Astrocyte (in vitro differentiated cells and primary cell): ENCODE measurements around the gene OVCH1. TPM values are rescaled to one million over a fixed set of nuclear protein-coding genes. Genes with fewer than 3 reads are reported as not detected.

Source experiments
- DNase-seq: peaks from one replicate; pipeline ENCODE4 v3.0.0-alpha.2; 2010; ENCODE audit warnings: low read depth
- FAIRE-seq: peaks from 2 replicates; lab custom pipeline; 2011; peaks lifted over from hg19 to GRCh38; lab: Jason Lieb, UNC
- H2AFZ ChIP-seq: 2 replicates; pipeline ENCODE4 v1.6.0; 2012; ENCODE audit warnings: low read depth, low read length, inconsistent platforms
- H3K27ac ChIP-seq: 2 replicates; pipeline ENCODE4 v1.5.1; 2011; ENCODE audit warnings: low read depth, low read length, inconsistent platforms
- H3K27me3 ChIP-seq: 2 replicates; pipeline ENCODE4 v1.6.0; 2011; ENCODE audit warnings: low read length, inconsistent platforms; ENCODE audit not compliant: insufficient read depth
- H3K36me3 ChIP-seq: 2 replicates; pipeline ENCODE4 v1.5.1; 2011; ENCODE audit warnings: low read length, inconsistent platforms; ENCODE audit not compliant: insufficient read depth
- H3K4me1 ChIP-seq: 2 replicates; pipeline ENCODE4 v1.5.1; 2011; ENCODE audit warnings: low read length, inconsistent platforms; ENCODE audit not compliant: insufficient read depth
- H3K4me2 ChIP-seq: 2 replicates; pipeline ENCODE4 v1.6.0; 2012; ENCODE audit warnings: low read length, inconsistent platforms
- H3K4me3 ChIP-seq: 2 replicates; pipeline ENCODE4 v1.5.1; 2011; ENCODE audit warnings: low read depth, mild to moderate bottlenecking, low read length, inconsistent platforms; ENCODE audit not compliant: insufficient read depth
- H3K79me2 ChIP-seq: 2 replicates; pipeline ENCODE4 v1.6.0; 2012; ENCODE audit warnings: mild to moderate bottlenecking, low read length, inconsistent platforms; ENCODE audit not compliant: insufficient read depth
- H3K9ac ChIP-seq: 2 replicates; pipeline ENCODE4 v1.6.0; 2012; ENCODE audit warnings: mild to moderate bottlenecking, low read length, inconsistent platforms
- H3K9me3 ChIP-seq: 2 replicates; pipeline ENCODE4 v1.5.1; 2012; ENCODE audit warnings: low read depth, mild to moderate bottlenecking, low read length, inconsistent platforms; ENCODE audit not compliant: insufficient read depth
- H4K20me1 ChIP-seq: 2 replicates; pipeline ENCODE4 v1.6.0; 2012; ENCODE audit warnings: low read length, inconsistent platforms; ENCODE audit not compliant: insufficient read depth
- H3K27ac Mint-ChIP-seq: one replicate; pipeline ENCODE4 v1.8.0; 2021; ENCODE audit warnings: mild to moderate bottlenecking, mixed read lengths; ENCODE audit not compliant: unreplicated experiment
- H3K27me3 Mint-ChIP-seq: one replicate; pipeline ENCODE4 v1.8.0; 2021; ENCODE audit warnings: low read depth, mixed read lengths; ENCODE audit not compliant: unreplicated experiment
- H3K36me3 Mint-ChIP-seq: one replicate; pipeline ENCODE4 v1.8.0; 2021; ENCODE audit warnings: low read depth, mixed read lengths; ENCODE audit not compliant: unreplicated experiment
- H3K4me1 Mint-ChIP-seq: one replicate; pipeline ENCODE4 v1.8.0; 2021; ENCODE audit warnings: low read depth, mixed read lengths; ENCODE audit not compliant: unreplicated experiment
- H3K4me3 Mint-ChIP-seq: one replicate; pipeline ENCODE4 v1.8.0; 2021; ENCODE audit warnings: mild to moderate bottlenecking, moderate library complexity, mixed read lengths; ENCODE audit not compliant: unreplicated experiment
- H3K9me3 Mint-ChIP-seq: one replicate; pipeline ENCODE4 v1.8.0; 2021; ENCODE audit warnings: mild to moderate bottlenecking, mixed read lengths; ENCODE audit not compliant: unreplicated experiment
- CTCF ChIP-seq: IDR thresholded peaks from 2 replicates; pipeline ENCODE4 v1.5.1; 2011; ENCODE audit warnings: low read depth, mild to moderate bottlenecking, inconsistent platforms, low read length, moderate library complexity; ENCODE audit not compliant: insufficient read depth
- EZH2 ChIP-seq: IDR thresholded peaks from 2 replicates; pipeline ENCODE4 v1.6.1; 2012; ENCODE audit warnings: mild to moderate bottlenecking, low read length, inconsistent platforms; ENCODE audit not compliant: insufficient read depth
- total RNA-seq: library from RNA; stranded (reverse); gene quantifications from 2 replicates; pipeline ENCODE4 v1.2.1, GENCODE V29; 2021

OVCH1 gene
- total RNA-seq, 1 donor from 2014 or later, result not detected

- no peaks in the 10 kb centered on the region for H4K20me1 ChIP-seq
- H3K27ac ChIP-seq, result no peak overlapping the region
- H3K4me1 ChIP-seq, result no peaks in the 10 kb centered on the region
- no peaks in the 10 kb centered on the region for H3K79me2 ChIP-seq
- no peaks in the 10 kb centered on the region for H3K9me3 Mint-ChIP-seq
- no peaks in the 10 kb centered on the region for H3K36me3 ChIP-seq
- H3K27me3 ChIP-seq, result no peaks in the 10 kb centered on the region
- no peak overlapping the region for H3K4me2 ChIP-seq
- DNase-seq (no peak), FAIRE-seq (no peak)
- no peak overlapping the region for H3K4me3 Mint-ChIP-seq
- H3K4me1 Mint-ChIP-seq, result no peaks in the 10 kb centered on the region
- no peak overlapping the region for H3K4me3 ChIP-seq
- H3K27me3 Mint-ChIP-seq, result no peaks in the 10 kb centered on the region
- TF ChIP-seq CTCF, result no peak
- no peak for TF ChIP-seq EZH2
- H2AFZ ChIP-seq, result no peak overlapping the region
- H3K9me3 ChIP-seq, result no peaks in the 10 kb centered on the region
- H3K36me3 Mint-ChIP-seq, result no peaks in the 10 kb centered on the region
- H3K27ac Mint-ChIP-seq, result no peak overlapping the region
- H3K9ac ChIP-seq, result no peak overlapping the region
These were observed 48.5 kb upstream of the OVCH1 start for GRCh38 chr12:29546000-29546399.

- no peaks in the 10 kb centered on the region for H3K9me3 ChIP-seq
- DNase-seq (no peak), FAIRE-seq (no peak)
- Mint-ChIP-seq H3K36me3 (no peaks in the 10 kb centered on the region), H3K4me3 (no peak overlapping the region), H3K4me1 (no peaks in the 10 kb centered on the region), H3K9me3 (no peaks in the 10 kb centered on the region), H3K27me3 (no peaks in the 10 kb centered on the region), H3K27ac (no peak overlapping the region)
- H3K36me3 ChIP-seq, result no peaks in the 10 kb centered on the region
- no peak overlapping the region for H2AFZ ChIP-seq
- no peaks in the 10 kb centered on the region for H3K79me2 ChIP-seq
- H3K9ac ChIP-seq, result no peak overlapping the region
- H3K4me3 ChIP-seq, result no peak overlapping the region
- no peak overlapping the region for H3K4me2 ChIP-seq
- H3K4me1 ChIP-seq, result no peaks in the 10 kb centered on the region
- no peak overlapping the region for H3K27ac ChIP-seq
- TF ChIP-seq EZH2, result no peak
- no peak for TF ChIP-seq CTCF
- no peaks in the 10 kb centered on the region for H3K27me3 ChIP-seq
- H4K20me1 ChIP-seq, result no peaks in the 10 kb centered on the region
These were observed 47.6 kb upstream of the OVCH1 start for GRCh38 chr12:29545102-29545467.

GRCh38 chr12:29544428-29545101, 47.1 kb upstream of the OVCH1 start:
- Histone ChIP-seq H3K4me1 (no peaks in the 10 kb centered on the region), H3K9me3 (no peaks in the 10 kb centered on the region), H2AFZ (no peak overlapping the region), H3K36me3 (no peaks in the 10 kb centered on the region), H3K27me3 (no peaks in the 10 kb centered on the region), H4K20me1 (no peaks in the 10 kb centered on the region), H3K27ac (no peak overlapping the region), H3K4me2 (no peak overlapping the region), H3K79me2 (no peaks in the 10 kb centered on the region), H3K4me3 (no peak overlapping the region), H3K9ac (no peak overlapping the region)
- H3K27ac Mint-ChIP-seq, result no peak overlapping the region
- no peaks in the 10 kb centered on the region for H3K4me1 Mint-ChIP-seq
- H3K27me3 Mint-ChIP-seq, result no peaks in the 10 kb centered on the region
- no peak for FAIRE-seq
- H3K36me3 Mint-ChIP-seq, result no peaks in the 10 kb centered on the region
- TF ChIP-seq EZH2 (no peak), CTCF (no peak)
- H3K9me3 Mint-ChIP-seq, result no peaks in the 10 kb centered on the region
- H3K4me3 Mint-ChIP-seq, result no peak overlapping the region
- DNase-seq, result no peak
